Fibroblast of lung (primary cell): ENCODE results near the gene WIPF3. TPM values are rescaled to one million over a fixed set of nuclear protein-coding genes. Genes with fewer than 3 reads are reported as not detected.
A peak's percentile ranks its signal among the peaks of the same experiment; 100 is the strongest.

Source experiments
- DNase-seq, 2 donors: peaks; one replicate each; pipeline versions ENCODE4 v3.0.0 to v3.0.0-alpha.2; 2010; ENCODE audit warnings: low read depth in 2 of 2
- H2AFZ ChIP-seq: 2 replicates; pipeline ENCODE4 v1.5.1; 2012; ENCODE audit warnings: low read length, control low read depth, inconsistent platforms
- H3K27ac ChIP-seq: 2 replicates; pipeline ENCODE4 v1.5.1; 2011; ENCODE audit warnings: low read length, control low read depth; ENCODE audit not compliant: insufficient read depth
- H3K27me3 ChIP-seq: 2 replicates; pipeline ENCODE4 v1.5.1; 2011; ENCODE audit warnings: mild to moderate bottlenecking, low read length; ENCODE audit not compliant: control insufficient read depth, insufficient read depth
- H3K36me3 ChIP-seq: 2 replicates; pipeline ENCODE4 v1.5.1; 2011; ENCODE audit warnings: low read length; ENCODE audit not compliant: control insufficient read depth, insufficient read depth
- H3K4me1 ChIP-seq: 2 replicates; pipeline ENCODE4 v1.5.1; 2011; ENCODE audit warnings: low read length; ENCODE audit not compliant: control insufficient read depth, insufficient read depth; ENCODE audit errors: extremely low read depth
- H3K4me2 ChIP-seq: 2 replicates; pipeline ENCODE4 v1.5.1; 2011; ENCODE audit warnings: low read length, control low read depth; ENCODE audit not compliant: insufficient read depth; ENCODE audit errors: extremely low read depth
- H3K4me3 ChIP-seq, 4 experiments: fragments of 200-600 bp in 1 of 4; sonication (generic) in 1 of 4; replicated peaks in 1 of 4; 2 replicates each; pipeline ENCODE4 v1.5.1; 2011 to 2016; ENCODE audit warnings: low read length in 4 of 4, low read depth in 3 of 4, mild to moderate bottlenecking in 3 of 4, control low read depth in 2 of 4, inconsistent platforms in 1 of 4, mixed read lengths in 1 of 4; ENCODE audit not compliant: insufficient read depth in 1 of 4; ENCODE audit errors: control extremely low read depth in 1 of 4
- H3K79me2 ChIP-seq: 2 replicates; pipeline ENCODE4 v1.5.1; 2012; ENCODE audit warnings: mild to moderate bottlenecking, low read length, inconsistent platforms; ENCODE audit not compliant: control insufficient read depth, insufficient read depth
- H3K9ac ChIP-seq: 2 replicates; pipeline ENCODE4 v1.5.1; 2011; ENCODE audit warnings: mild to moderate bottlenecking, low read length, control low read depth; ENCODE audit not compliant: insufficient read depth
- H3K9me3 ChIP-seq: 2 replicates; pipeline ENCODE4 v1.5.1; 2012; ENCODE audit warnings: low read depth, low read length; ENCODE audit not compliant: control insufficient read depth, insufficient read depth
- H4K20me1 ChIP-seq: 2 replicates; pipeline ENCODE4 v1.5.1; 2011; ENCODE audit warnings: low read length; ENCODE audit not compliant: control insufficient read depth, insufficient read depth; ENCODE audit errors: extremely low read depth
- CTCF ChIP-seq, 2 donors: IDR thresholded peaks in 1 of 2; conservative IDR thresholded peaks in 1 of 2; 1 replicate in 1 of 2; 2 replicates in 1 of 2; pipeline ENCODE4 v1.5.1; 2011 to 2012; ENCODE audit warnings: low read length in 2 of 2, control low read depth in 1 of 2, inconsistent platforms in 1 of 2, low read depth in 1 of 2, mild to moderate bottlenecking in 1 of 2
- EZH2 ChIP-seq: IDR thresholded peaks from 2 replicates; pipeline ENCODE4 v1.5.1; 2012; ENCODE audit warnings: low read length, control low read depth, mild to moderate bottlenecking; ENCODE audit errors: missing control alignments
- polyA plus RNA-seq, 2 donors: library from polyadenylated mRNA; depleted of rRNA in 1 of 2; stranded (reverse) in 1 of 2; unstranded in 1 of 2; fragments of >200 nt; gene quantifications; 2 replicates each; pipeline ENCODE4 v1.2.1, GENCODE V29; 2011 to 2012; ENCODE audit warnings: missing spikeins in 1 of 2
- total RNA-seq: library from RNA; depleted of rRNA; stranded (reverse); fragments of >200 nt; gene quantifications from 2 replicates; pipeline ENCODE4 v1.2.1, GENCODE V29; 2014

WIPF3 gene
- total and polyA plus RNA-seq, 2 donors (not counting 1 experiment from before 2014, with no cell fraction given), result 0.33 TPM; not detected in 1

DNA sequence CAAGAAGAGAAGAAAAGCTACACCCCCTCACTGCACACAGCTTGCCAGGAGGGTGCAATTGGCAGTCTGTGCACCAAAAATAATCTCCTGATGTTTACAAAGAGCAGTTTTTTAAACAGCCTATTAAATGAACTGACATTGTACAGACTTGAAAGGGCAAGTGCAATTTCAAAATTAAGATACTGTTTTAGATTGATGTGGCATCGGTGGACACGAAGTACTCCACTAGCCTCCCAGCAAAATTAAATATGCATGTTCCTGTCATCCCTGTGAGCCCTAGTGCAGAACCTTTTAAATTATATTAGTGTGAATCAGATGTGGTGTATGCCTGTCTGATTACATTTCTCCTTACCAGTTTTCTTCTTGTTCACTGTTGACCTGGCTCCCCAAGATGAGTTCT is 87.9 kb downstream of the WIPF3 start:
- DNase-seq, result no peak
- TF ChIP-seq CTCF (conservative IDR thresholded peaks at IDR 0.05 in 1 of 2, IDR thresholded peaks at IDR 0.05 in 1 of 2; ENCODE audit: low read depth in 1 of 2, low read length in 2 of 2) (no peak), EZH2 (no peak)
- no peak overlapping the region for H3K27ac ChIP-seq

GRCh38 chr7:29895559-29895958 is 89.3 kb downstream of the WIPF3 start:
- no peaks in the 10 kb centered on the region for H3K36me3 ChIP-seq
- no peak overlapping the region for H3K9ac ChIP-seq
- H3K79me2 ChIP-seq, result no peaks in the 10 kb centered on the region
- peaks cover 2% of the 10 kb centered on the region for H3K27me3 ChIP-seq
- H2AFZ ChIP-seq, result no peak overlapping the region
- H3K4me1 ChIP-seq, result no peaks in the 10 kb centered on the region
- DNase-seq, result no peak
- H4K20me1 ChIP-seq, result no peaks in the 10 kb centered on the region
- H3K27ac ChIP-seq, result no peak overlapping the region
- no peak overlapping the region for H3K4me2 ChIP-seq
- no peaks in the 10 kb centered on the region for H3K9me3 ChIP-seq
- H3K4me3 ChIP-seq, result no peak overlapping the region
- no peak for TF ChIP-seq EZH2

More for the DNA sequence above, 87.9 kb downstream of the WIPF3 start:
- no peak overlapping the region for H3K4me2 ChIP-seq
- H3K36me3 ChIP-seq, result no peaks in the 10 kb centered on the region
- H3K9me3 ChIP-seq, result no peaks in the 10 kb centered on the region
- no peak overlapping the region for H3K9ac ChIP-seq
- H4K20me1 ChIP-seq, result no peaks in the 10 kb centered on the region
- H2AFZ ChIP-seq, result no peak overlapping the region
- H3K27me3 ChIP-seq, result peaks cover 2% of the 10 kb centered on the region
- H3K79me2 ChIP-seq, result no peaks in the 10 kb centered on the region
- no peaks in the 10 kb centered on the region for H3K4me1 ChIP-seq
- H3K4me3 ChIP-seq, result no peak overlapping the region

DNA sequence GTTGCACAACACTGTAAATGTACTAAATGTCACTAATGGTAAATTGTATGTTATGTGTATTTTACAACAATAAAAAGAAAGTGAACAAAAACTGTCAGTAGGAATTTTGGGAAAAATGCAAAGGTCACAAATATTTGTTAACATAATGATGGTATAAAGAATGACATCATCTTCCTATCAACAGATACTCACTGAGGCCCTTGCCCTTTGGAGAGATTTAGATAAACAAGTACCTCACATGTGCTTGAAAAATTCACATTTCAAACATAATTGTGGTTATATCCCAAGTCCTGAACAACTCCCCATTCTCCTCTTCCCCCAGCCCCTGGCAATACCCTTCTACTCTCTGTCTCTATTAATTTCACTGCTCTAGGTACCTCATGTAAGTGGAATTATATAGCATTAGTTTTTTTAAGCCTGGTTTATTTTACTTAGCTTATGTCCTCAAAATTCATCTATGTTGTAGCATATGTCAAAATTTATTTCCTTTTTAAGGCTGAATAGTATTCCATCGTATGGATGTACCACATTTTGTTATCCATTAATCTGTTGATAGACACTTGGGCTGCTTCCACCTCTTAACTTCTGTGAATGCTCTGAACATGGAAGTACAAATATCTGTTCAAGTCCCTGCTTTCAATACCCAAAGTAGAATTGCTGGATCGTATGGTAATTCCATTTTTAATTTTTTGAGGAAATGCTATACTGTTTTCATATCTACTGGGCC is 90.5 kb downstream of the WIPF3 start:
- Histone ChIP-seq H3K4me2 (no peak overlapping the region), H3K9me3 (no peaks in the 10 kb centered on the region), H3K27me3 (peaks cover 2% of the 10 kb centered on the region), H4K20me1 (no peaks in the 10 kb centered on the region), H3K79me2 (no peaks in the 10 kb centered on the region), H2AFZ (no peak overlapping the region), H3K9ac (no peak overlapping the region), H3K4me1 (no peaks in the 10 kb centered on the region), H3K27ac (no peak overlapping the region), H3K4me3 (no peak overlapping the region), H3K36me3 (no peaks in the 10 kb centered on the region)
- TF ChIP-seq CTCF (conservative IDR thresholded peaks at IDR 0.05 in 1 of 2, IDR thresholded peaks at IDR 0.05 in 1 of 2; ENCODE audit: low read depth in 1 of 2, low read length in 2 of 2) (no peak), EZH2 (no peak)
- DNase-seq, result peak in 1 of 2 donors; percentile 19
